H4 (cell line): ENCODE data around the gene CEP85L. TPM values are rescaled to one million over a fixed set of nuclear protein-coding genes. Genes with fewer than 3 reads are reported as not detected.

ENCODE experiments used
- DNase-seq: peaks from one replicate; pipeline ENCODE4 v3.0.0-alpha.2; 2015; ENCODE audit warnings: low spot score
- total RNA-seq: library from RNA; depleted of rRNA; stranded (reverse); fragments of >200 nt; shearing (Covaris generic); gene quantifications from 2 replicates; pipeline ENCODE4 v1.2.3, GENCODE V29; 2014

The CEP85L gene
- total RNA-seq, 1 experiment from 2014 or later = 1.8 TPM

- no peak for DNase-seq
Measured at GRCh38 chr6:118660218-118660569, 8.8 kb upstream of the CEP85L start.

- DNase-seq = no peak
Measured at GRCh38 chr6:118659513-118660217, 8.3 kb upstream of the CEP85L start.

GRCh38 chr6:118656847-118657451 lies 5.6 kb upstream of the CEP85L start:
- DNase-seq = no peak

GRCh38 chr6:118652051-118652615 lies 742 bp upstream of the CEP85L start:
- DNase-seq = no peak

GRCh38 chr6:118650582-118651281 lies 659 bp downstream of the CEP85L start:
- DNase-seq = no peak

- peak; percentile 5 for DNase-seq
Measured at GRCh38 chr6:118649918-118650581, 1.3 kb downstream of the CEP85L start.

GRCh38 chr6:118648866-118649554 lies 2.4 kb downstream of the CEP85L start:
- DNase-seq = no peak

GRCh38 chr6:118646977-118647376 lies 4.4 kb downstream of the CEP85L start:
- DNase-seq = no peak

- no peak for DNase-seq
Measured at GRCh38 chr6:118645395-118645794, 6.0 kb downstream of the CEP85L start.

- DNase-seq = no peak
Measured at GRCh38 chr6:118644007-118644406, 7.4 kb downstream of the CEP85L start.

GRCh38 chr6:118641042-118641441 lies 10.3 kb downstream of the CEP85L start:
- DNase-seq = no peak

- no peak for DNase-seq
Measured at GRCh38 chr6:118639054-118639964, 12.1 kb downstream of the CEP85L start.

GRCh38 chr6:118638288-118638687 lies 13.1 kb downstream of the CEP85L start:
- DNase-seq = no peak

GRCh38 chr6:118635909-118636735 lies 15.3 kb downstream of the CEP85L start:
- no peak for DNase-seq

- DNase-seq = no peak
Measured at GRCh38 chr6:118632359-118632758, 19.0 kb downstream of the CEP85L start.

- no peak for DNase-seq
Measured at GRCh38 chr6:118630923-118631322, 20.5 kb downstream of the CEP85L start.

- DNase-seq = no peak
Measured at GRCh38 chr6:118630067-118630466, 21.3 kb downstream of the CEP85L start.

GRCh38 chr6:118627724-118628123 lies 23.7 kb downstream of the CEP85L start:
- DNase-seq = no peak

GRCh38 chr6:118625833-118626232 lies 25.6 kb downstream of the CEP85L start:
- no peak for DNase-seq
